ENCODE measurements around the gene NDUFAF8.
A peak's percentile ranks its signal among the peaks of the same experiment; 100 is the strongest.

Gene NDUFAF8

DNA sequence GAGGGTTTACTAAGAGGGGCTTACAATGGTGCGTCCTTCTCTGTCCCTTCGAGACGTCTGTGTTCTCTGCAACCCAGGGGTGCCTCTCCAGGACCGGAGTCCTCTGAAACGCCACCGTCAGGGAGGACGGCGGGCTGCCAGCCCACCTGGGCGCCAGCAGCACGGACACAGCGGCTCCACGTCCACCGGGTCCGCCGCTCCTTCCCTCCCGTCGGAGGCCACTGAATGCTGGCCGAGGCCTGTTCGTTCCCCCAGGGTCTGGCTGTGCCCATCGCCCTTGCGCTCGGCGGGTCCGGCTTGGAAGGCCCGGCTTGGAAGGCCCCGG, 666 bp upstream of the NDUFAF8 start:
- no peak for DNase-seq (ENCODE audit: low read depth in 2 of 2)

GRCh38 chr17:81239714-81240555, 817 bp downstream of the NDUFAF8 start:
- peak in 1 of 2 donors; percentile 27 for DNase-seq (ENCODE audit: low read depth in 2 of 2)

DNA sequence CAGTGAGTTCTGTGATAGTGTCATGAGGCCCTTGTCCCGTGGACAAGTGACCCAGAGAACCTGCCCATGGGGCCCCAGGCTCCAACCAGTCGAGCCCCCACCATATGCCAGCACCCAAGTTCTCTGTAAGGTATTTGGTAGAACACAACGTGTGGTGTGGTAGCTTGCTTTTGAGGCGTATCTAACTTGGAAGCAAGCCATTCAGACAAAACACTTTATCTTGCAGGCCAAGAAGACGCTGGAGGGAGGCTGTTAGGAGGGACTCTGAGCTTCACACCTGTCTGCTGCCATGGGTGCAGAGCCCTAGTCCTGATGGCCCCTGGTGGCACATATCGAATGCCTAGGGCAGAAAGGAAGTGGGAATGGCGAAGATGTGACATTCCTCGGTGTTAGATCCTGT, 1.6 kb downstream of the NDUFAF8 start:
- no peak for DNase-seq (ENCODE audit: low read depth in 2 of 2)

- no peak for DNase-seq (ENCODE audit: low read depth in 2 of 2)
Measured at GRCh38 chr17:81241203-81241602, 2.1 kb downstream of the NDUFAF8 start.

GRCh38 chr17:81241648-81242420, 2.7 kb downstream of the NDUFAF8 start:
- peak; percentile 36 to 44 for DNase-seq (ENCODE audit: low read depth in 2 of 2)

DNA sequence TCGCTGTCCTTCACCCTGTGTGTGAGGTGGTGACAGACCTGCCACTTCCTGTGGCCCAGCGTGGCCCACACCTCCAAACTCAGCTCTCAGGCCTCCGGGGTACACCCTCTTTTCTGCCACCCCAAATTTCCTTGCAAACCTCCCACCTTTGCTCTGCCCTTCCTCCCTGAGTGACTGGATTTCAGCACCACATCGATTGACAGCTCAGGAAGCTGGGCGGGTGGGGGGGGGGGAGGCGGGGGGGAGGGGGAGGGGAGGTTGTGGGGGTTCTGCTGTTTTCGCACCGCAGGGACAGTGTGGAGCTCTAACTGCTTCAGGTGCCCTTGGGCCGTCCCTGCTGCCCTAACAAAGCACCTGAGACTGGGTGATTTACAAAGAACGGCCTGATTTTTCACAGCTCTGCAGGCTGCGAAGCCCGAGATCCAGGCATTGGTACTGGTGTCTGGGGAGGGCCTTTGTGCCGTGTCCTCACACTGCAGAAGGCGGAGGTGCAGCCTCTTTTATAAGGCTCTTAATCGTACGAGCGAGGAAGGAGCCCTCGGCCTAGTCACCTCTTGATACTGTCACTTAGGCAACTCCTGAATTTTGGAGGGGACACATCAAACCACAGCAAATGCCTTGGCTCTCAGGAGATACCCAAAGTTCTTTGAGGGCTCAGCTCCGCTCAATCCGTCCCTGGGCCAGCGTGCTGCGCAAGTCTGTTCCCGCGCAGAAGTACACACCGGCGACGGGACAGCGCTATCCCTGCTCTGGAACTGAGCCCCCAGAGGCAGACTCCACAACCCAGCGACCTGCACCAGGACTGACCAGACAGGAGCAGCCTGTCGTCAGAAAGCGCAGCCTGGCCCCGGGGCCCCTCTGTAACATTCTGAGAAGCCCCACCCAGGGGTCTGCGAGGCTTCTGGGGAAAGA, 3.6 kb downstream of the NDUFAF8 start:
- DNase-seq (ENCODE audit: low read depth in 2 of 2): no peak

DNA sequence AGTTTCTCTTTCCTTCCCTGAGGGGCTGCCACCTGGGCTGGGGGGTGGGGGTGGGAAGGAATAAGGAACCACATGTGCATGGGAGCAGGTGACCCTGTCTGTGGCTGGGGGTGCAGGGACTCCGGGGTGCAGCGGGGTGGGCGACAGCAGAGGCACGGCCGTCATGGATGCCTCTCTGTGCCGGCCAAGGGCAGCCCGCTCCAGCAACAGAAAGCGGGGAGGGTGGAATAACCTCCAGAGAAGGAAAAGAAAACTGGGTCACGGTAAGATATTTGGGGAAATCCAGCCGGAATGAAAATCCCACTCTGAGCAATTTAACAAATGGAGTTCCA, 4.2 kb downstream of the NDUFAF8 start:
- no peak for DNase-seq (ENCODE audit: low read depth in 2 of 2)

DNA sequence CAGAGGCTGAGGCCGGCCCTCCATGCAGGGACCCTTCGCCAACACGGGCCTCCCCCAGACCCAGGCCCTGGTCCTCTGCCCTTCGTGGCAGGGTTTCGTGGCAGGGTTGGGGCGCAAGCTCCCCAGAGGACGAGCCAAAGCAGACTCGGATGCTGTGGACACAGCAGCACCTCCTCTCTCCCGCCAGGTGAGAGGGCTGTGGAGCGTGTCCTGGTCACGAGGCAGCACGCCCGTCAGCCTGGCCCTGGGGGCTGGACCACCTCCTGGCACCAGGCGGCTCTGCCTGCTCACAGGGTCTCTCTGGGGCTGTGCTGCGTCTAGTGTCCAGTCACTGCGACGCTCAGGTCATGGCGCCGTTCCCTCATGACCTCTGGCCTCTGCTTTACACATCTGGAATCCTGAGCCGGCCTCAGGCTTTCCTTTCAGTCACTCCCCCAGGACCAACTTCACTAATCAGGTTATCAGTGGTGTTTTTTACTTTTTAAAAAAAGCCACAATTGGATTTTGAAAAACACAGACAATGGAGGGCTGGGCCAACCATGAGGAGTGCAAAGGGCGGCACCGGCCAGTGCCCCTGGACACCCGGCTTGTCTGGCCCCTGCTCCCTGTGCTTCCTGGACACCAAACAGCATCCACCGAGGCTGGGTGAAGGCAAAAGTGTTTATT, 5.4 kb downstream of the NDUFAF8 start:
- DNase-seq (ENCODE audit: low read depth in 2 of 2): no peak

DNA sequence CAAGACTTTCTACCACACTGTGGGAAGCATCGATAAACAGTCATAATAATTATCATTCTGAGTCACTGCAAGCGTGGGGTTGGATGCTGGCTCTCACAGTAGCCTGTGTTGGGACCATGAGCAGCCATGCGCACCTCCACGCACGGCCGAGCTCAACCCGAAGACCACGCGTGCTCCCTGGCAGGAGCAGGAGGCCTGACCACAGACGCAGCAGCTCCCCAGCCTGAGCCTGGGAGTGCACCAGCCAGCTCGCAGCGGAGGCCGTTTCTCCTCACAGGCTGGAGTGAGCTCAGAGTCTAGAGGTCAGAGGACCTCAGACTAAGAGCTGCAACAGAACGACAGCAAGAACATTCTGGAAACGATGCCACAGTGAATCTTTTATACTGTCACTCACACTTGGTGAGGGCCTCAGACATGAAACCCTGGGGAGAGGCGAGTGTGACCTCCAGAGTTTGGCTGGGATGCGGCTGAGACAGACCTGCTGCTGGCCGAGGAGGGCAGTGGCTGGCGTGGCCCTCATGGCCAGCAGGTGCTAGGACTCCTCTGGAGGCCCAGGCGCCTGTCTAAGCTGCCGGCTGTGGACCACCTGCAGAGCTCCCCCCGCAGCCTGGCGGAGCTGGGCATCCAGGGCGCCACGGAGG, 6.0 kb downstream of the NDUFAF8 start:
- DNase-seq (ENCODE audit: low read depth in 2 of 2): no peak

DNA sequence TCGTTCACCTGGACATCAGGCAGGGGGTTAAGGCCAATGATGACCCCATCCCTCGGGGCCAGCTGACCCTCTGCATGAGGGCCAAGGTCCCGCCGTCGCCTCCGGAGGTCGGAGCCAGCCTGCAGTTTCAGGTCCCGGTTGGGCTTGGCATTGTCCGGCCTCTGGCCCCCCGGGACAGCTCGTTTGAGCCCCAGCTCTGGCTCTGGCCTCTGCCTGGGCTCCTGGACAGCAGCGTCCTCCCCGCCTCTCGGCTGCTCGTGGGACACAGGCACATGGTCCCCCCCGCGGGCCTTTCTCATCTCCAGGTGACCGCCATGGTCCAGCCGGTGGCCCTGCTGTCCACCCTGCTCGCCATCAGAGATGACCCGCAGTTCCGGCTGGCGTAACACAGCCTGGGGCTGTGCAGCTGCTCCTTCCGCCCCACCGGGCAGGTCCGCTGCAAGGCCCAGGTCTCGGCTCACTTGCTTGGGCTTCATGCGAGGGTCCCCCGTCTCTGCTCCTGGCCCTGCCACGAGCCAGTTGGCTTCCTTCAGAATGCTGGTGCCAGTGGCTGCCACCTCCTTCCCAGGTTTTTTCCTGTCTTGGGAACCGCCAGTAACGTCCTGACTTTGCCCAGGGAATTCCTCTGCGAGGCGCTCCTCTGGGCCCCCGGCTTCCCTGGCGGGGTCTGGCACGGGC, 6.7 kb downstream of the NDUFAF8 start:
- DNase-seq (ENCODE audit: low read depth in 2 of 2): no peak

DNA sequence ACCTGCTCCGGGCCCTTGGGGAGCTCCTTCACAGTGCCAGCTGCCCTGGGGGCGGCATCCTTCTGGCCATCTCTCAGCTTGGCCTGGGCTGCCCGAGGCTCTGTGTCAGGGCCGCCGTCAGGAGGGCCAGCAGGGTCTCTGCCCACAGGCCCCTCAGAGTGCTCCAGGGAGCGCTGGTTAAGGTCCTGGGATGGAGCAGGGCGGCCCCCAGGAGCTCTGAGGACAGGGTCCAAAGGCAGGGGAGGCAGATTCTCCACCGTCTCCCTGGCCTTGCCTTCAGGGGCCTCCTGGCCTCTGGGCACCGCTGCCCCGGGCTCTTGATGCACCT, 7.2 kb downstream of the NDUFAF8 start:
- no peak for DNase-seq (ENCODE audit: low read depth in 2 of 2)

DNA sequence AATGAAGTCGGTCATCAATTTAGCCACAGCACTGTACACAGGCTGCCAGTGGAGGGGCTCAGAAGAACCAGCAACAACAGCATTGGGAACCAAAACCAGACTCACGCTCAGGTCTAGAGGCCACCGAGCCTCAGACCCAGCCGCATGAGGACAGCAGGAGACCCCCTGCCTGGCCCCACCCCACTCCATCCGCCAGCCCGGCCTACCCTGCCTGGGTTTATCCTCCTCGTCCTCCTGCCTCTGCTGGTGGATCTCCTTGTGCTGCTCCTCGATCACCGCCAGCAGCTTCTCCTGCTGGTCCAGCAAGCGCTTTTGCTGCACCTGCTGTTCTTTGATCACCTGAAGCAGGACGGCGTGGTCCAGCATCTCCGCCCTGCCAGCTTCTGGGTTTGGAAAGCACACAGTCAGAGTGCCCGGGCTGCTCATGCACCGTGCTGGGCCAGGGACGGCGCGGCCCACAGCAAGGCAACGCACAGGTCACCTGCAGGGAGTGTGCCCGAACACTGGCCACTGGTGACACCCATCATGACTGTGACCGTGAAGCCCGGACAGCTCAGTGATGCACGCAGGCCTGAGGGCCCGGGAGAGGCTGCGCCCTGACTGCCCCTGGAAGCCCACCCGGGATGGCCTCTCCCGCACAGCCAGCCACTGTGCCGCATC, 7.7 kb downstream of the NDUFAF8 start:
- no peak for DNase-seq (ENCODE audit: low read depth in 2 of 2)

DNA sequence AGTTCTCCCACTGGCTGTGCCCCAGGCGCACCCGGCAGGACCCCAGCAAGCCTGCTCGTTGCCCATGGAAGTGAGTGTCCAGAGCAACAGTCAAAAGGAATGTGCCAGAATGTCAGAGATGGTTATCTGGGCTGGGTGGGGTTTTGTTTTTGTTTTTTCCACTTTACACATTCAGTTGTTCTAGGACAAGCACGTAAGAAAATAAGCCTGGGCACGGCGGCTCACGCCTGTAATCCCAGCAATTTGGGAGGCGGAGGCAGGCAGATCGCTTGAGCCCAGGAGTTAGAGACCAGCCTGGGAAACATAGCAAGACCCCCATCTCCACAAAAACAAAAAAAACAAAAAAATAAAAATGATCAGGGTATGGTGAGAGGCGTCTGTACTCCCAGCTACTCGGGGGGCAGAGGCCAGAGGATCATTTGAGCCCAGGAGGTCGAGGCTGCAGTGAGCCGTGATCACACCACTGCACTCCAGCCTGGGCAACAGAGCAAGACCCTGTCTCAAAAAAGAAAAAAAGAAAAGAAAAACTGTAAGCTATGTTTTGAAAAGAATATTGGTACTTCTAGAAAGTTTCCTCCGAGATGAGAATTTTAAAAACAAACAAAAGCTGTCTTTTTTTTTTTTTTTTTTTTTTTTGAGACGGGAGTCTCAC, 8.3 kb downstream of the NDUFAF8 start:
- no peak for DNase-seq (ENCODE audit: low read depth in 2 of 2)

DNA sequence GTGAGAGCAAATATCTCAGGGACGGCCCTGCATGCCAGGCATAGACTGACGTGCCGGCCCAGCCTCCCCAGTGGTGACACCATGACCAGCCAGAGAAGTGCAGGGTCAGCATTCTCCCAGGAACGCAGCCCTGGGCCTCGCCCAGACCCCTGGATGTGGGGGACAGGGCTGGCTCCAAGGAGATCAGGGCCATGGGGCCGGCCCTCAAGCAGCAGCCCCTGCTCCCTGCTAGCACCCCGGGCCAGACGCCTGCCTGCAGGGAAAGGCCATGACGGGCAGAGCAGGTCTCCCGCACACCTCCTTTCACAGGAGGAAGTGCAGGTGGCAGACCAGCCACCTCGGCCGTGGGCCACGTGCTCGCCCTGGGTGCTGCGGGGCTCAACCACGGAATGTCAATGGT, 9.5 kb downstream of the NDUFAF8 start:
- DNase-seq (ENCODE audit: low read depth in 2 of 2): no peak

DNA sequence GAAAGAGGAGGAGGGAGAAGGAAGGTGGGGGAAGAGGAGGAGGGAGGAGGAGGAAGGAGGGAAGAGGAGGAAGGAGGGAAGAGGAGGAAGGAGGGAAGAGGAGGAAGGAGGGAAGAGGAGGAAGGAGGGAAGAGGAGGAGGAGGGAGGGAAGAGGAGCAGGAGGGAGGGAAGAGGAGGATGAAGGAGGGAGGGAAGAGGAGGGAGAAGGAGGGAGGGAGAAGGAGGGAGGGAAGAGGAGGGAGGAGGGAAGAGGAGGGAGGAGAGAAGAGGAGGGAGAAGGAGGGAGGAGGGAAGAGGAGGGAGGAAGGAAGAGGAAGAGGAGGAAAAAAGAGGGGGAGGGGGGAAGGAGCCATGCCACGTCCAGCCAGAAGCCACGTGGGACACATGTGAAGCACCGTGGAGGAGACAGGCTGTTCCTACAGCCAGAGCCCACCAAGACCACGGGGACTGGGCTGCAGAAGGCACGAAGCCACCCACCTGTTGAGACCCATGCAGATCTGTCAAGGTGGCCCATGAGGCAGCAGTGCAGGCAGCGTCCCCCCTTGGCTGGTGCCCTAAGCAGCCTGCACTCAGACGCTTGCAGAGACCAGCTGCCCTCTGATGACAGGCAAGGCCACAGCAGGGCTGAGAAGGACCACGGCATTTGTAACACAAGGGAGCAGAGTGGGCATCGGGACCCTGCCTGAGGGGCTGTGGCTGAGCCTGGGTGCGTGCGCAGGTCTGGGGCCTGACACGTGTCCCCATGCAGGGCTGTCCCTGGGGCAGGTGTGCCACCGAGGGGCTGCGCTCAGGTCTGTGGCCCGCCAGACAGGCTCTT, 10.3 kb downstream of the NDUFAF8 start:
- DNase-seq (ENCODE audit: low read depth in 2 of 2): no peak

DNA sequence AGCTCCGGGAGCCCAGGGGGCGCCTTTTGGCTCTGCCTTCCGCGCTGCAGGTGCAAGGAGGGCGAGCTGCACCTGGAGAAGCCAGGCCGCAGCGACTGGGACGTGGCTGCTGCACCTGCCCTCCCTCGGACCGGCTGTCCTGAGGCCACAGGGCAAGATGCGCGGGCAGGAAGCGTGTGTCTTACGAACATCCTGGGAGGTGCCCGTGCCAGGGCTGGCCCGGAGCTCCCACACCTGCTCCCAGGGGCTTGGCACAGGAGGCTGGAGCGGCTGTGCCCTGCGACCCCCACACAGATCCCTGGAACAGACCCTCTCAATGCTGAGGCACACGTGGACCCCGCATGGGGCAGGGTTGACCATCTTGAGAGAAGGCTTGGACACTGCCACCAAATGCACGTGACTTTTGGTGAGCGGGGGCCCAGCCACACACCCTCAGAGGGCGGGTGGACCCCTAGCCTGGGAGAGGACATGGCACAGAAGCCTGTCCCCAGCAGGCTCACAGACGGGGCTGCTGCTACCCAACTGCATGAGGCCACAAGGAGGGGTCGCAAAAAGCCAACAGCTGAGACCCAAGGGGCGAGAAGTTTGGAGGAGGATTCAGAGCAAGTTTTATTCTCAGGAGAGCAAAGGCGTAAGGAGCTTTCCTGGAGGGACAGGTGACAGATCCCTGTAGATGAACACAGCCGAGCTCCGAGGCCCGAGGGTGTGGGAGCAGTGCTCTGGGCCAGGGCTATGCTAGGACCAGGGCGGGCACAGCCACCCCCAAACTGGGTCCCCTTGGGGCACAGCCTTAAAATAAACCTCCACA, 11.4 kb downstream of the NDUFAF8 start:
- no peak for DNase-seq (ENCODE audit: low read depth in 2 of 2)

GRCh38 chr17:81251094-81251708, 12.1 kb downstream of the NDUFAF8 start:
- no peak for DNase-seq (ENCODE audit: low read depth in 2 of 2)
